Measurements from ENCODE around the gene SBK2. TPM values are rescaled to one million over a fixed set of nuclear protein-coding genes. Genes with fewer than 3 reads are reported as not detected.

Gene SBK2
- total RNA-seq, 4 donors from 2014 or later, result not detected

DNA sequence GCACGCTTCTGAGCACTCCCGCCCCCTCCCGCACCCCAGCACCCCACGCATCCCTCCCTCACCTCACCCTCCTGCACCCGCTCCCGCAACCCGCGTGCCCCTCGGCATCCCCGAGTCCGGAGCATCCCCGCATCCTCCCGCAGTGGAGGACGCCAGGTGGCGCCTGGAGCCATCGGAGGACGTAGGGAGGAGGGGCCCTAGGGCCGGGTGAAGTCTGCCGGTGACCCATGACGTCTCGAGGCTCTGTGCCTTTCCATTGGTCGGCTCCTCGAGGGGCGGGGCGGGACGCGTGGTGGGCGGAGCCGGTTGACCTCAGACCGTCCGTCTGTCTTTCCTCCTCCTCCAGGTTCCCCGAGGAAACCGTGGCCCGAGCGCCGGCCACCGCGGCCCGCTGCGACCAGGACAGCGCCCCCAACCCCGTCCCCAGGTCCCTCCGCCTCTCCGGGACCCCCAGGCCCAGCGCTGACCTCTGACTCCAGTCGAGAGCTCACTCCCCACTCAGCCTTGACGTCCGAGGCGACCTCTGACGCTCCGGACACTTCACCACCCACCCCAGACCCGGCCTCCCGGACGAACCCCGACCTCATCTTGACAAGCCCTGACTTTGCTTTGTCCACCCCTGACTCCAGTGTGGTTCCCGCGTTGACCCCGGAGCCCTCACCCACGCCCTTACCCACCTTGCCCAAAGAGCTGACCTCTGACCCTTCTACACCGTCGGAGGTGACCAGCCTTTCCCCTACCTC lies 19.9 kb downstream of the SBK2 start:
- H3K27ac ChIP-seq (replicated peaks in 1 of 4), result peak overlapping the region; percentile 87 to 93 (median 90)
- peaks cover 9 to 25% (median 18%) of the 10 kb centered on the region in 4 donors for H3K4me1 ChIP-seq
- peak overlapping the region; percentile 58 to 70 (median 60) for H3K4me3 ChIP-seq
- intact Hi-C loops (cut with DNase I), result loop anchor here (1.0 to 2.0 kb wide), 3 partner anchors 64 to 115 kb away; partner anchors contain the start of gene ZNF579
- no peaks in the 10 kb centered on the region for H3K9me3 ChIP-seq
- H3K36me3 ChIP-seq, result peaks cover 0 to 21% (median 11%) of the 10 kb centered on the region in 4 donors
- H3K27me3 ChIP-seq, result no peaks in the 10 kb centered on the region
- TF ChIP-seq EP300 (IDR thresholded peaks at IDR 0.05) (no peak), POLR2A (IDR thresholded peaks at IDR 0.05; ENCODE audit: low read depth) (no peak), POLR2AphosphoS5 (IDR thresholded peaks at IDR 0.05) (peak; percentile 69 to 78)
- TF ChIP-seq, protein P1, sequence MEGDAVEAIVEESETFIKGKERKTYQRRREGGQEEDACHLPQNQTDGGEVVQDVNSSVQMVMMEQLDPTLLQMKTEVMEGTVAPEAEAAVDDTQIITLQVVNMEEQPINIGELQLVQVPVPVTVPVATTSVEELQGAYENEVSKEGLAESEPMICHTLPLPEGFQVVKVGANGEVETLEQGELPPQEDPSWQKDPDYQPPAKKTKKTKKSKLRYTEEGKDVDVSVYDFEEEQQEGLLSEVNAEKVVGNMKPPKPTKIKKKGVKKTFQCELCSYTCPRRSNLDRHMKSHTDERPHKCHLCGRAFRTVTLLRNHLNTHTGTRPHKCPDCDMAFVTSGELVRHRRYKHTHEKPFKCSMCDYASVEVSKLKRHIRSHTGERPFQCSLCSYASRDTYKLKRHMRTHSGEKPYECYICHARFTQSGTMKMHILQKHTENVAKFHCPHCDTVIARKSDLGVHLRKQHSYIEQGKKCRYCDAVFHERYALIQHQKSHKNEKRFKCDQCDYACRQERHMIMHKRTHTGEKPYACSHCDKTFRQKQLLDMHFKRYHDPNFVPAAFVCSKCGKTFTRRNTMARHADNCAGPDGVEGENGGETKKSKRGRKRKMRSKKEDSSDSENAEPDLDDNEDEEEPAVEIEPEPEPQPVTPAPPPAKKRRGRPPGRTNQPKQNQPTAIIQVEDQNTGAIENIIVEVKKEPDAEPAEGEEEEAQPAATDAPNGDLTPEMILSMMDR (IDR thresholded peaks at IDR 0.05), result peak; percentile 77 to 94 (median 88)
- WGBS, result 17% methylated on average over 31 of the region's 61 CpGs
- peak; percentile 98 for DNase-seq (ENCODE audit: extremely low spot score)

GRCh38 chr19:55508120-55508519 lies 28.8 kb downstream of the SBK2 start:
- intact Hi-C loops (cut with DNase I), result no loop called here
- Histone ChIP-seq H3K4me3 (no peak overlapping the region), H3K9me3 (no peaks in the 10 kb centered on the region), H3K27ac (replicated peaks in 1 of 4) (no peak overlapping the region), H3K36me3 (peaks cover 0 to 5% (median 2%) of the 10 kb centered on the region in 4 donors), H3K27me3 (no peaks in the 10 kb centered on the region), H3K4me1 (peaks cover 8 to 15% (median 12%) of the 10 kb centered on the region in 4 donors)
- TF ChIP-seq POLR2A (IDR thresholded peaks at IDR 0.05; ENCODE audit: low read depth), result no peak
- TF ChIP-seq POLR2AphosphoS5 (IDR thresholded peaks at IDR 0.05), result no peak
- TF ChIP-seq, protein P1 (IDR thresholded peaks at IDR 0.05), result no peak
- no peak for TF ChIP-seq EP300 (IDR thresholded peaks at IDR 0.05)
- WGBS, result 83% methylated on average over 10 of the region's 10 CpGs
- DNase-seq (ENCODE audit: extremely low spot score), result no peak

DNA sequence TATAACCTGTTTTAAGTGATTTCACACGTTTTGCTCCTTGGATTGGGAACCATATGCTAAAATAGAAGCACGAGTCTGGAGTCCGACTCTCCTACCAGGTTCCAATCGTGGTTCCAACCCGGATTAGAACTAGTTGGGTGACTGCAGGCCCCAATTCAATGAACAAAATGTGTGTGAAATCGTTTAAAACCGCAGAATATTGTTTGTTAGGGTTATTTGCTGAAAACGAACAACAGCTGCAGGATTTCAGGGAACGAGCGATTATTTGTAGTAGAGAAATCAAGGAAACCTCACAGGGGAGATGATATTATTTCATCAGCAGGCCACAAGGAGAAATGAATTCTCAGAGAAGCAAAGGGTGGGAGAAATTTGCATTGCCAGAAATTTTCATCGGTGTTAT lies 32.0 kb downstream of the SBK2 start:
- intact Hi-C loops (cut with DNase I), result loop anchor here (1.0 to 5.0 kb wide), 2 partner anchors 38 to 363 kb away; no protein-coding TSS in a partner anchor
- Histone ChIP-seq H3K36me3 (peaks cover 0 to 22% (median 15%) of the 10 kb centered on the region in 4 donors), H3K9me3 (no peaks in the 10 kb centered on the region), H3K27me3 (no peaks in the 10 kb centered on the region), H3K4me1 (peaks cover 8 to 16% (median 12%) of the 10 kb centered on the region in 4 donors), H3K4me3 (no peak overlapping the region), H3K27ac (replicated peaks in 1 of 4) (no peak overlapping the region)
- DNase-seq (ENCODE audit: extremely low spot score), result no peak
- WGBS, result 88% methylated on average over 11 of the region's 11 CpGs
- TF ChIP-seq EP300 (IDR thresholded peaks at IDR 0.05), result no peak
- no peak for TF ChIP-seq POLR2A (IDR thresholded peaks at IDR 0.05; ENCODE audit: low read depth)
- TF ChIP-seq POLR2AphosphoS5 (IDR thresholded peaks at IDR 0.05), result no peak
- TF ChIP-seq, protein P1 (IDR thresholded peaks at IDR 0.05), result no peak

- Histone ChIP-seq H3K27ac (replicated peaks in 1 of 4) (peak overlapping the region; percentile 78 to 90 (median 86)), H3K4me1 (peaks cover 8 to 16% (median 12%) of the 10 kb centered on the region in 4 donors), H3K27me3 (no peaks in the 10 kb centered on the region), H3K4me3 (peak overlapping the region; percentile 57 to 62 (median 61)), H3K36me3 (peaks cover 0 to 30% (median 22%) of the 10 kb centered on the region in 4 donors), H3K9me3 (no peaks in the 10 kb centered on the region)
- WGBS, result 47% methylated on average over 10 of the region's 13 CpGs
- intact Hi-C loops (cut with DNase I), result loop anchor here (1.0 to 5.0 kb wide), 2 partner anchors 37 to 362 kb away; no protein-coding TSS in a partner anchor
- no peak for DNase-seq (ENCODE audit: extremely low spot score)
- TF ChIP-seq, protein P1 (IDR thresholded peaks at IDR 0.05), result peak in 1 of 3 experiments; percentile 2
- TF ChIP-seq EP300 (IDR thresholded peaks at IDR 0.05) (no peak), POLR2AphosphoS5 (IDR thresholded peaks at IDR 0.05) (no peak)
These were observed 32.7 kb downstream of the SBK2 start for GRCh38 chr19:55504252-55504603.
